Fibroblast of skin of right biceps (primary cell): ENCODE results near the gene IL24.

ENCODE experiments used
- DNase-seq: peaks from one replicate; pipeline ENCODE4 v3.0.0-alpha.2; 2013

IL24 gene

GRCh38 chr1:206882555-206882954 lies 14.7 kb upstream of the IL24 start:
- DNase-seq = no peak

- no peak for DNase-seq
These were observed 14.1 kb upstream of the IL24 start for GRCh38 chr1:206883160-206883559.

GRCh38 chr1:206883876-206884275 lies 13.4 kb upstream of the IL24 start:
- DNase-seq = no peak

- DNase-seq = no peak
These were observed 11.7 kb upstream of the IL24 start for GRCh38 chr1:206885341-206886060.

- no peak for DNase-seq
These were observed 10.4 kb upstream of the IL24 start for GRCh38 chr1:206886831-206887230.

- DNase-seq = no peak
These were observed 9.5 kb upstream of the IL24 start for GRCh38 chr1:206887701-206888100.

- DNase-seq = peak; percentile 54
These were observed 6.8 kb upstream of the IL24 start for GRCh38 chr1:206890125-206891060.

GRCh38 chr1:206891412-206891811 lies 5.8 kb upstream of the IL24 start:
- no peak for DNase-seq

- peak; percentile 64 for DNase-seq
These were observed 4.8 kb upstream of the IL24 start for GRCh38 chr1:206892351-206892984.

- DNase-seq = no peak
These were observed 3.9 kb upstream of the IL24 start for GRCh38 chr1:206893380-206893779.

GRCh38 chr1:206895325-206895724 lies 1.9 kb upstream of the IL24 start:
- DNase-seq = no peak

- peak; percentile 62 for DNase-seq
These were observed 1.4 kb upstream of the IL24 start for GRCh38 chr1:206895837-206896242.

GRCh38 chr1:206896261-206896660 lies 982 bp upstream of the IL24 start:
- no peak for DNase-seq

GRCh38 chr1:206898089-206898914 lies 1.1 kb downstream of the IL24 start:
- DNase-seq = peak; percentile 78

- DNase-seq = no peak
These were observed 1.7 kb downstream of the IL24 start for GRCh38 chr1:206898915-206899431.

- DNase-seq = no peak
These were observed 2.5 kb downstream of the IL24 start for GRCh38 chr1:206899717-206900116.

- no peak for DNase-seq
These were observed 2.9 kb downstream of the IL24 start for GRCh38 chr1:206900149-206900548.

- no peak for DNase-seq
These were observed 4.7 kb downstream of the IL24 start for GRCh38 chr1:206901944-206902343.

- DNase-seq = no peak
These were observed 5.5 kb downstream of the IL24 start for GRCh38 chr1:206902702-206903101.

GRCh38 chr1:206903687-206904086 lies 6.4 kb downstream of the IL24 start:
- peak; percentile 42 for DNase-seq

- no peak for DNase-seq
These were observed 7.3 kb downstream of the IL24 start for GRCh38 chr1:206904423-206905142.
